Nephron (organoid): Measurements from ENCODE around the gene BCL2L13.
"Not testable (repeated sequence)": the region's sequence is repeated elsewhere in the genome, so short reads cannot be mapped to it uniquely, and the experiment has no call there.

Experiments
- H3K27ac Mint-ChIP-seq, 3 experiments: 2 replicates each; pipeline ENCODE4 v1.8.0; 2020; ENCODE audit warnings: mixed read lengths in 3 of 3, mild to moderate bottlenecking in 2 of 3, moderate library complexity in 1 of 3
- H3K27me3 Mint-ChIP-seq: 2 replicates; pipeline ENCODE4 v1.8.0; 2021; ENCODE audit warnings: low read depth, mild to moderate bottlenecking, moderate library complexity, mixed read lengths
- H3K36me3 Mint-ChIP-seq: 2 replicates; pipeline ENCODE4 v1.8.0; 2020; ENCODE audit warnings: low read depth, mixed read lengths
- H3K4me1 Mint-ChIP-seq: 2 replicates; pipeline ENCODE4 v1.8.0; 2020; ENCODE audit warnings: mixed read lengths
- H3K4me3 Mint-ChIP-seq, 3 experiments: 2 replicates each; pipeline ENCODE4 v1.8.0; 2020; ENCODE audit warnings: mild to moderate bottlenecking in 3 of 3, mixed read lengths in 3 of 3, moderate library complexity in 2 of 3
- H3K9me3 Mint-ChIP-seq: 2 replicates; pipeline ENCODE4 v1.8.0; 2020; ENCODE audit warnings: mixed read lengths
- CTCF ChIP-seq, 3 experiments: fragments of 200-600 bp; sonication (generic); IDR thresholded peaks; one replicate each; pipeline ENCODE4 v1.5.0; 2021; ENCODE audit warnings: antibody characterized with exemption in 3 of 3; ENCODE audit not compliant: unreplicated experiment in 3 of 3

Gene BCL2L13

GRCh38 chr22:17648569-17648968 is 10.0 kb downstream of the BCL2L13 start:
- Mint-ChIP-seq H3K4me1 (no peaks in the 10 kb centered on the region), H3K4me3 (no peak overlapping the region), H3K36me3 (peaks cover 9% of the 10 kb centered on the region), H3K27me3 (no peaks in the 10 kb centered on the region), H3K9me3 (no peaks in the 10 kb centered on the region), H3K27ac (no peak overlapping the region)
- no peak for TF ChIP-seq CTCF (IDR thresholded peaks at IDR 0.05; ENCODE audit: unreplicated experiment in 3 of 3)

GRCh38 chr22:17655289-17655688 is 16.7 kb downstream of the BCL2L13 start:
- no peak overlapping the region for H3K4me3 Mint-ChIP-seq
- H3K9me3 Mint-ChIP-seq: no peaks in the 10 kb centered on the region
- H3K27ac Mint-ChIP-seq: no peak overlapping the region
- H3K27me3 Mint-ChIP-seq: no peaks in the 10 kb centered on the region
- H3K36me3 Mint-ChIP-seq: peaks cover 26% of the 10 kb centered on the region
- H3K4me1 Mint-ChIP-seq: no peaks in the 10 kb centered on the region
- TF ChIP-seq CTCF (IDR thresholded peaks at IDR 0.05; ENCODE audit: unreplicated experiment in 3 of 3): no peak

GRCh38 chr22:17656870-17657395 is 18.4 kb downstream of the BCL2L13 start:
- Mint-ChIP-seq H3K9me3 (no peaks in the 10 kb centered on the region), H3K4me1 (no peaks in the 10 kb centered on the region), H3K27me3 (no peaks in the 10 kb centered on the region), H3K36me3 (peaks cover 38% of the 10 kb centered on the region), H3K27ac (no peak overlapping the region), H3K4me3 (no peak overlapping the region)
- TF ChIP-seq CTCF (IDR thresholded peaks at IDR 0.05; ENCODE audit: unreplicated experiment in 3 of 3): no peak

- H3K27me3 Mint-ChIP-seq: no peaks in the 10 kb centered on the region
Measured at GRCh38 chr22:17664414-17665055, 26.0 kb downstream of the BCL2L13 start.

GRCh38 chr22:17665248-17665647 is 26.7 kb downstream of the BCL2L13 start:
- Mint-ChIP-seq H3K9me3 (peaks cover 6% of the 10 kb centered on the region), H3K27ac (peak overlapping the region in 1 of 3 experiments; percentile 27), H3K36me3 (peaks cover 76% of the 10 kb centered on the region), H3K27me3 (no peaks in the 10 kb centered on the region), H3K4me3 (no peak overlapping the region), H3K4me1 (peaks cover 6% of the 10 kb centered on the region)
- no peak for TF ChIP-seq CTCF (IDR thresholded peaks at IDR 0.05; ENCODE audit: unreplicated experiment in 3 of 3)

More at GRCh38 chr22:17664414-17665055, 26.0 kb downstream of the BCL2L13 start:
- no peak overlapping the region for H3K27ac Mint-ChIP-seq
- H3K9me3 Mint-ChIP-seq: peaks cover 6% of the 10 kb centered on the region
- no peak for TF ChIP-seq CTCF (IDR thresholded peaks at IDR 0.05; ENCODE audit: unreplicated experiment in 3 of 3)
- no peak overlapping the region for H3K4me3 Mint-ChIP-seq
- H3K4me1 Mint-ChIP-seq: peaks cover 6% of the 10 kb centered on the region
- H3K36me3 Mint-ChIP-seq: peaks cover 72% of the 10 kb centered on the region

- Mint-ChIP-seq H3K27ac (peak overlapping the region in 1 of 3 experiments; percentile 27), H3K36me3 (peaks cover 76% of the 10 kb centered on the region), H3K9me3 (peaks cover 6% of the 10 kb centered on the region), H3K4me1 (peaks cover 6% of the 10 kb centered on the region), H3K27me3 (no peaks in the 10 kb centered on the region), H3K4me3 (no peak overlapping the region)
- no peak for TF ChIP-seq CTCF (IDR thresholded peaks at IDR 0.05; ENCODE audit: unreplicated experiment in 3 of 3)
Measured at GRCh38 chr22:17665854-17666253, 27.3 kb downstream of the BCL2L13 start.

GRCh38 chr22:17671521-17672092 is 33.0 kb downstream of the BCL2L13 start:
- not testable (repeated sequence) for H3K9me3 Mint-ChIP-seq, H3K4me3 Mint-ChIP-seq, H3K27ac Mint-ChIP-seq, H3K27me3 Mint-ChIP-seq
- H3K36me3 Mint-ChIP-seq: peaks cover 35% of the 10 kb centered on the region
- H3K4me1 Mint-ChIP-seq: peaks cover 17% of the 10 kb centered on the region
